ENCODE data around the gene EIF5. TPM values are rescaled to one million over a fixed set of nuclear protein-coding genes. Genes with fewer than 3 reads are reported as not detected.

Gene EIF5
- total RNA-seq, 1 experiment from 2014 or later: 356 TPM

DNA sequence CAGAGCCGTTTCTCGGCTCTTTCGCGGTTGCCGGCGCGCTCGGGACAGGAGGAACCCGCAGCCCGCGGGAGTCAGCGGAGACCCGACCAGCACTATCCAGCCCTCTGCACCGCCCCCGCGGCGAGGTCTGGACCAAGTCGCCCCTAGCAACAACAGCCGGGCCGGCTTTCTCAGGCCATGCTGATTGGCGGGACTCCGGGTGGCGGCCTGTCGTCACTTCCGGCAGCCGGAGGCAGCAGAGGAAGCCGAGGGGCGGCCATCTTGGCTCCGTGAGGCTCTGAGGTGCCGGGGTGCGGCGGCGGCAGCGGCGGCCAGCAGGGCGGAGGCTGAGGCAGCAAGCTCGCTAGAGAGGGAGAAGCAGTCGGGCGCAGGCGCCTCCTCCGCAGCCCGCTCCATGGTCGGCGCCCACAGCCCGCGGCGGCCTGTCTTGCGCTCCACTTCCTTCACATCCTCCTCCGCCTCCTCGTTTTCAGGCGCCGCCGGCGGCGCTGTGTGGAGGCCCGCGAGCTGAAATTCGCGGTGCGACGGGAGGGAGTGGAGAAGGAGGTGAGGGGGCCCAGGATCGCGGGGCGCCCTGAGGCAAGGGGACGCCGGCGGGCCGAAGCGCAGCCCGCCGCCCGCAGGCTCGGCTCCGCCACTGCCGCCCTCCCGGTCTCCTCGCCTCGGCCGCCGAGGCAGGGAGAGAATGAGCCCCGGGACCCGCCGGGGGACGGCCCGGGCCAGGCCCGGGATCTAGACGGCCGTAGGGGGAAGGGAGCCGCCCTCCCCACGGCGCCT, 51.3 kb downstream of the EIF5 start, which contains the start of gene MARK3:
TSS of gene MARK3 (plus strand) at position 264 of the 777 bp plus-strand sequence. CDS start 615 bp downstream, outside the sequence.
- peaks cover 4% of the 10 kb centered on the region for H3K79me1 ChIP-seq (ENCODE audit: insufficient read depth, low read depth, low read length, poor library complexity, severe bottlenecking)
- H2BK20ac ChIP-seq (ENCODE audit: low read depth, low read length, poor library complexity, severe bottlenecking): no peak within 1 kb of the TSS
- Mint-ChIP-seq H3K4me3 (peak within 1 kb of the TSS; percentile 95 to 99), H3K27me3 (ENCODE audit: low read depth) (peaks cover 30% of the 10 kb centered on the region), H3K4me1 (peaks cover 22 to 26% of the 10 kb centered on the region in 2 experiments), H3K9me3 (no peaks in the 10 kb centered on the region), H3K27ac (peak within 1 kb of the TSS; percentile 95 to 98 (median 97)), H3K36me3 (ENCODE audit: insufficient read depth in 1 of 3, low read depth in 3 of 3) (peaks cover 0 to 5% (median 2%) of the 10 kb centered on the region in 3 experiments; a peak in 5 of 7 replicates)
- no peak within 1 kb of the TSS for H3T11ph ChIP-seq (ENCODE audit: low read length)
- H3K4me1 ChIP-seq (ENCODE audit: insufficient read depth, low read length): no peaks in the 10 kb centered on the region
- H3K23ac ChIP-seq (ENCODE audit: insufficient read length, low read depth, low read length): peak within 1 kb of the TSS; percentile 7
- no peak within 1 kb of the TSS for H2BK120ac ChIP-seq (ENCODE audit: low read depth, low read length, poor library complexity, severe bottlenecking)
- no peak within 1 kb of the TSS for H2BK15ac ChIP-seq (ENCODE audit: low read depth, low read length)
- no peaks in the 10 kb centered on the region for H4K20me1 ChIP-seq (ENCODE audit: control insufficient read depth, insufficient read depth, insufficient read length)
- no peak within 1 kb of the TSS for H4K5ac ChIP-seq (ENCODE audit: insufficient read length, low read depth, low read length)
- peak within 1 kb of the TSS; percentile 85 for H3K9ac ChIP-seq (ENCODE audit: extremely low read depth, insufficient read length, low read length)
- H2AFZ ChIP-seq (ENCODE audit: low read length): no peak within 1 kb of the TSS
- H4K91ac ChIP-seq (ENCODE audit: insufficient read length, low read depth, low read length): no peak within 1 kb of the TSS
- H3K9me3 ChIP-seq (ENCODE audit: control insufficient read depth, low read depth, low read length): no peaks in the 10 kb centered on the region
- H3K79me2 ChIP-seq (ENCODE audit: insufficient read depth, low read length): peaks cover 25% of the 10 kb centered on the region
- no peak within 1 kb of the TSS for H3K56ac ChIP-seq (ENCODE audit: insufficient read length, low read depth, low read length)
- peak; percentile 98 for DNase-seq
- H3K14ac ChIP-seq (ENCODE audit: insufficient read depth, low read length): peak within 1 kb of the TSS; percentile 79
- H3K4ac ChIP-seq (ENCODE audit: low read depth, low read length): no peak within 1 kb of the TSS
- peaks cover 14% of the 10 kb centered on the region for H3K23me2 ChIP-seq (ENCODE audit: insufficient read length, low read depth, low read length, poor library complexity, severe bottlenecking)
- WGBS (ENCODE audit: extremely low coverage, insufficient read length, low lambda C conversion rate): no CpG with 5 or more reads among the region's 91 CpGs
- TF ChIP-seq CTCF (conservative IDR thresholded peaks at IDR 0.05): peak; percentile 26; the same call in 1 of the 3 replicates
- H2AK5ac ChIP-seq (ENCODE audit: insufficient read length, low read length): no peak within 1 kb of the TSS
- H3K4me2 ChIP-seq (ENCODE audit: insufficient read depth, insufficient read length, low read length): peak within 1 kb of the TSS; percentile 94
- H3K27me3 ChIP-seq (ENCODE audit: insufficient read depth, low read length): no peaks in the 10 kb centered on the region; the same call in 1 of the 2 replicates
- no peak within 1 kb of the TSS for H3K27ac ChIP-seq (ENCODE audit: insufficient read length, low read depth, low read length)
- no peak within 1 kb of the TSS for H4K8ac ChIP-seq (replicated peaks; ENCODE audit: insufficient read length, low read depth, low read length)
- no peak within 1 kb of the TSS for H2BK5ac ChIP-seq (ENCODE audit: insufficient read length, low read length)
- H3K18ac ChIP-seq (ENCODE audit: insufficient read length, low read depth, low read length): peak within 1 kb of the TSS; percentile 98
- no peak within 1 kb of the TSS for H2BK12ac ChIP-seq (ENCODE audit: insufficient read length, low read depth, low read length)

All from H9 (cell line).